ENCODE data around the gene WDR82. TPM values are rescaled to one million over a fixed set of nuclear protein-coding genes. Genes with fewer than 3 reads are reported as not detected.

The WDR82 gene
- total and polyA plus RNA-seq, 2 of the 4 experiments (the other 2 are of a cell fraction), result 38.1 to 68.1 TPM

DNA sequence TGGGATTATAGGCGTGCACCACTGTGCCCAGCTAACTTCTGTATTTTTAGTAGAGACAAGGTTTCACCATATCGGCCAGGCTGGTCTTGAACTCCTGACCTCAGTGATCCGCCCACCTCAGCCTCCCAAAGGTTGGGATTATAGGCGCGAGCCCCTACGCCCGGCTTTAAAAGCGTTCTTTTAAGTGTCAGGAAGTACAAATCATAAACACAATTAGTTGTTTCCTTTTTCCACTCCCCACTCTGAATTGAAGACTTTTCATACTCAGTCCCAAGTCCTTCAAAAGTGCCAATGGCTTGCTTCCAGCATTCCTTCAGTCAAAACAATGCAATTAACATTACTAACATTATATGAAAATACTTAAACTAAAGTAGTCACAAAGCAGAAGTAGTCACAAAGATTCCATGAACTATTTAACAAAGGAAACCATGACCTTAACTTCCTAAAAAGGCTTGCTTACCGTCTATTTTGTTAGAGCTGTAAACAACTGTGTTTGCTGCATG is 8.1 kb downstream of the WDR82 start:
- ChIA-PET POLR2A (ENCODE audit: unreplicated experiment) (no interaction called here), CTCF (interaction anchor here (1.3 kb wide), 1 partner anchor 50 kb away, joined by 3 read pairs; no protein-coding TSS in a partner anchor)
- Histone ChIP-seq H2BK120ac (ENCODE audit: low read depth, low read length) (no peak overlapping the region), H3K4ac (ENCODE audit: low read depth, low read length) (no peak overlapping the region), H3K27me3 (ENCODE audit: control insufficient read depth, insufficient read depth, low read length) (no peaks in the 10 kb centered on the region), H4K20me1 (ENCODE audit: insufficient read depth, low read length) (peaks cover 73% of the 10 kb centered on the region), H4K5ac (ENCODE audit: low read depth, low read length) (no peak overlapping the region), H3K4me2 (ENCODE audit: low read depth, low read length) (no peak overlapping the region), H3K56ac (ENCODE audit: extremely low read depth, insufficient read depth, low read length) (no peak overlapping the region), H3K9me3 (ENCODE audit: control insufficient read depth, insufficient read depth, low read length) (no peaks in the 10 kb centered on the region), H3K79me1 (ENCODE audit: low read depth in 1 of 2, low read length in 2 of 2) (peaks cover 16 to 49% of the 10 kb centered on the region in 2 experiments), H2AK9ac (replicated peaks; ENCODE audit: low read depth, low read length, poor library complexity) (no peak overlapping the region), H4K91ac (ENCODE audit: insufficient read depth, low read depth, low read length) (no peak overlapping the region), H3K18ac (ENCODE audit: low read depth, low read length) (no peak overlapping the region), H2BK5ac (ENCODE audit: low read depth, low read length, poor library complexity, severe bottlenecking) (no peak overlapping the region), H2BK20ac (ENCODE audit: low read depth, low read length) (no peak overlapping the region), H3K4me3 (ENCODE audit: insufficient read depth, low read depth, low read length) (no peak overlapping the region), H2AFZ (replicated peaks; ENCODE audit: low read length, poor library complexity) (no peak overlapping the region), H3K27ac (ENCODE audit: insufficient read depth, low read length) (no peak overlapping the region; the same call in 1 of the 2 replicates), H4K8ac (ENCODE audit: low read depth in 2 of 2, low read length in 2 of 2) (no peak overlapping the region), H3K9me1 (ENCODE audit: insufficient read depth, low read length) (peaks cover 9% of the 10 kb centered on the region; the same call in 1 of the 2 replicates), H3K36me3 (ENCODE audit: control insufficient read depth, insufficient read depth, low read length) (peaks cover 36% of the 10 kb centered on the region), H3K23ac (ENCODE audit: low read depth, low read length) (peak overlapping the region; percentile 32; the same call in 1 of the 2 replicates), H3K14ac (replicated peaks; ENCODE audit: low read depth, low read length) (no peak overlapping the region), H3K4me1 (ENCODE audit: control insufficient read depth, insufficient read depth, low read length) (peaks cover 4% of the 10 kb centered on the region; the same call in 1 of the 2 replicates), H2AK5ac (ENCODE audit: low read depth, low read length) (no peak overlapping the region), H3K9ac (ENCODE audit: low read depth, low read length) (no peak overlapping the region), H2BK15ac (ENCODE audit: low read depth, low read length) (no peak overlapping the region)
- intact Hi-C loops (cut with micrococcal nuclease) (no loop called here), dilution Hi-C loops (cut with HindIII; ENCODE audit: low sequenced_read_pairs, unreplicated experiment) (no loop called here), in situ Hi-C loops (cut with MboI; ENCODE audit: low sequenced_read_pairs) (no loop called here)
- WGBS, 2 experiments (ENCODE audit: extremely low coverage in 2 of 2, insufficient read length in 1 of 2), result no CpG with 5 or more reads among the region's 9 CpGs
- BruUV-seq (replicated peaks), result no TSS peak
- no peak; the same call in 1 of the 2 replicates for ATAC-seq (ENCODE audit: low read depth)
- TF ChIP-seq RAD21 (IDR thresholded peaks at IDR 0.05; ENCODE audit: low read length) (no peak), MAFK (IDR thresholded peaks at IDR 0.05; ENCODE audit: low read depth, low read length) (no peak), MAZ (IDR thresholded peaks at IDR 0.05; ENCODE audit: borderline replicate concordance, low read depth, low read length) (no peak), MXI1 (IDR thresholded peaks at IDR 0.05; ENCODE audit: borderline replicate concordance, low read depth, low read length) (no peak), RFX5 (IDR thresholded peaks at IDR 0.05; ENCODE audit: low read depth, low read length) (no peak), FOS (IDR thresholded peaks at IDR 0.05; ENCODE audit: low read depth, low read length) (no peak), NFE2L2 (IDR thresholded peaks at IDR 0.05; ENCODE audit: low read depth, low read length) (no peak), CEBPB (IDR thresholded peaks at IDR 0.05; ENCODE audit: low read depth, low read length) (no peak), RCOR1 (IDR thresholded peaks at IDR 0.05; ENCODE audit: insufficient replicate concordance, low read length) (no peak), CHD1 (IDR thresholded peaks at IDR 0.05; ENCODE audit: low read depth, low read length) (no peak), POLR2A (IDR thresholded peaks at IDR 0.05; ENCODE audit: low read depth, low read length) (no peak), BHLHE40 (IDR thresholded peaks at IDR 0.05; ENCODE audit: low read depth, low read length) (no peak), SMC3 (IDR thresholded peaks at IDR 0.05; ENCODE audit: low read depth, low read length) (no peak)
- TF ChIP-seq, protein P1, sequence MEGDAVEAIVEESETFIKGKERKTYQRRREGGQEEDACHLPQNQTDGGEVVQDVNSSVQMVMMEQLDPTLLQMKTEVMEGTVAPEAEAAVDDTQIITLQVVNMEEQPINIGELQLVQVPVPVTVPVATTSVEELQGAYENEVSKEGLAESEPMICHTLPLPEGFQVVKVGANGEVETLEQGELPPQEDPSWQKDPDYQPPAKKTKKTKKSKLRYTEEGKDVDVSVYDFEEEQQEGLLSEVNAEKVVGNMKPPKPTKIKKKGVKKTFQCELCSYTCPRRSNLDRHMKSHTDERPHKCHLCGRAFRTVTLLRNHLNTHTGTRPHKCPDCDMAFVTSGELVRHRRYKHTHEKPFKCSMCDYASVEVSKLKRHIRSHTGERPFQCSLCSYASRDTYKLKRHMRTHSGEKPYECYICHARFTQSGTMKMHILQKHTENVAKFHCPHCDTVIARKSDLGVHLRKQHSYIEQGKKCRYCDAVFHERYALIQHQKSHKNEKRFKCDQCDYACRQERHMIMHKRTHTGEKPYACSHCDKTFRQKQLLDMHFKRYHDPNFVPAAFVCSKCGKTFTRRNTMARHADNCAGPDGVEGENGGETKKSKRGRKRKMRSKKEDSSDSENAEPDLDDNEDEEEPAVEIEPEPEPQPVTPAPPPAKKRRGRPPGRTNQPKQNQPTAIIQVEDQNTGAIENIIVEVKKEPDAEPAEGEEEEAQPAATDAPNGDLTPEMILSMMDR (conservative IDR thresholded peaks at IDR 0.05; ENCODE audit: low read depth, low read length), result no peak
- TF ChIP-seq, protein P2, sequence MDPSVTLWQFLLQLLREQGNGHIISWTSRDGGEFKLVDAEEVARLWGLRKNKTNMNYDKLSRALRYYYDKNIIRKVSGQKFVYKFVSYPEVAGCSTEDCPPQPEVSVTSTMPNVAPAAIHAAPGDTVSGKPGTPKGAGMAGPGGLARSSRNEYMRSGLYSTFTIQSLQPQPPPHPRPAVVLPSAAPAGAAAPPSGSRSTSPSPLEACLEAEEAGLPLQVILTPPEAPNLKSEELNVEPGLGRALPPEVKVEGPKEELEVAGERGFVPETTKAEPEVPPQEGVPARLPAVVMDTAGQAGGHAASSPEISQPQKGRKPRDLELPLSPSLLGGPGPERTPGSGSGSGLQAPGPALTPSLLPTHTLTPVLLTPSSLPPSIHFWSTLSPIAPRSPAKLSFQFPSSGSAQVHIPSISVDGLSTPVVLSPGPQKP (IDR thresholded peaks at IDR 0.05; ENCODE audit: borderline replicate concordance, low read depth, low read length), result no peak
- TF ChIP-seq, protein P3, sequence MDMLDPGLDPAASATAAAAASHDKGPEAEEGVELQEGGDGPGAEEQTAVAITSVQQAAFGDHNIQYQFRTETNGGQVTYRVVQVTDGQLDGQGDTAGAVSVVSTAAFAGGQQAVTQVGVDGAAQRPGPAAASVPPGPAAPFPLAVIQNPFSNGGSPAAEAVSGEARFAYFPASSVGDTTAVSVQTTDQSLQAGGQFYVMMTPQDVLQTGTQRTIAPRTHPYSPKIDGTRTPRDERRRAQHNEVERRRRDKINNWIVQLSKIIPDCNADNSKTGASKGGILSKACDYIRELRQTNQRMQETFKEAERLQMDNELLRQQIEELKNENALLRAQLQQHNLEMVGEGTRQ (IDR thresholded peaks at IDR 0.05; ENCODE audit: low read depth, low read length), result no peak
- no peak for DNase-seq

All from IMR-90 (cell line).